Stimulated activated CD4-positive, alpha-beta T cell treated with anti-CD3 and anti-CD28 coated beads, Interleukin-12 subunit alpha, Interleukin-12 subunit beta, amount 100 ng/mL, for 24 hours (primary cell): ENCODE results near the gene NOTUM.

Source experiments
- DNase-seq, 2 experiments: peaks; one replicate each; pipeline ENCODE4 v3.0.0-alpha.2; 2020; ENCODE audit warnings: low read depth in 2 of 2

The NOTUM gene

DNA sequence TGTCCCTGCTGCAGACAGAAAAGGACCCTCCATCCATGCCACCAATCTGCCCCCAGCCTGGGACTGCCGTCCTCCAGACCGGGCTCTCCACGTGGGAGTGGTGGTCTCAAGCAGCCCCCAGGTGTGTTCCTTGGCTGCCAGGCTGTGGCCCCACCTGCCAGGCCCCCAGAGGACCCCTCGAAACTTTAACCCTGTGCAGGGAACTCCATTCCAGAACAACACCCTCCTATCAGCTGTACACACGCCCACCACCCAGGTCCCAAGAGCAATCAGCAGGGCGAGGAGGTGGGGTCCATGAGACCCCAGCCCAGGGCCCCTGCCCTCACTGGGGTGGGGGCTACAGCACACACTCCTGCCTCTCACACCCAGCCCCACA is 25.3 kb downstream of the NOTUM start:
- DNase-seq = no peak

DNA sequence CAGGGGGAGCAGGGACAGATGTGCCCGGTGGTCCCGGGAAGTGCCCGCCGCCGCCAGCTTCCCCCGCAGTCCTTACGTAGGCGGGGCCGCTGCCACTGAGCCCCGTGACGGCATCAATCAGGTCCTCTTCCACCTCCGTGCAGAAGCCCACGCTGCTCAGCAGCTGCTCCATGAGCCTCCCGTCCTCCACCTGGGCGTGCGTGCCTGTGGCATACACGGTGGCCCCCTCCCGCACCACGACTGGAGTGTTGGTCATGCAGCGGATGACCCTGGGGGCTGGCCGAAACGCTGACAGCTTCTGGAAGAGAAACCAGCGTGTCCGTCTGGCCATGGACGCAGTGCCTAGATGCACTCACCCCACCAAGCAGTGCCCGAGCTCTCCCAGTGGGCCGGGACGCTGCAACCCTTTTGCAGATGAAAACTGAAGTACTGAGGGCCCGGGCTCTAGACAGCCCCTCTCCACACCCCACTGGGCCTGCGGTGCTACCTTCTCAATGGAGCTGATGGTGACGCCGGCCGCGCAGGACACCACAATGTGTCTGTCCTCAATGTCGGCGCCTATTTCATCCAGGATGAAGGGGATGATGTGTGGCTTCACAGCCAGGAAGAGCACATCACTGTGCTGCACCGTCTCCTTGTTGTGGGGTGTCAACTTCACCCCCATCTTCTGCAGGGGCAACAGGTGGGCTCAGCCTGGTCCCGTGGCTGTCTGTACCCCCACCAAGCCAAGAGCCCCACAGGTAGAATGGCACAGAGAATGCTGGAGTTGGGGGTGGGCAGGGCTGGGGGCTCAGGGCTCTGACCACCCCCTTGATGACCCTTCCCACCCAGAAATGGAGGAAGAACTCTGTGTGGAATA is 25.9 kb downstream of the NOTUM start:
- no peak for DNase-seq

DNA sequence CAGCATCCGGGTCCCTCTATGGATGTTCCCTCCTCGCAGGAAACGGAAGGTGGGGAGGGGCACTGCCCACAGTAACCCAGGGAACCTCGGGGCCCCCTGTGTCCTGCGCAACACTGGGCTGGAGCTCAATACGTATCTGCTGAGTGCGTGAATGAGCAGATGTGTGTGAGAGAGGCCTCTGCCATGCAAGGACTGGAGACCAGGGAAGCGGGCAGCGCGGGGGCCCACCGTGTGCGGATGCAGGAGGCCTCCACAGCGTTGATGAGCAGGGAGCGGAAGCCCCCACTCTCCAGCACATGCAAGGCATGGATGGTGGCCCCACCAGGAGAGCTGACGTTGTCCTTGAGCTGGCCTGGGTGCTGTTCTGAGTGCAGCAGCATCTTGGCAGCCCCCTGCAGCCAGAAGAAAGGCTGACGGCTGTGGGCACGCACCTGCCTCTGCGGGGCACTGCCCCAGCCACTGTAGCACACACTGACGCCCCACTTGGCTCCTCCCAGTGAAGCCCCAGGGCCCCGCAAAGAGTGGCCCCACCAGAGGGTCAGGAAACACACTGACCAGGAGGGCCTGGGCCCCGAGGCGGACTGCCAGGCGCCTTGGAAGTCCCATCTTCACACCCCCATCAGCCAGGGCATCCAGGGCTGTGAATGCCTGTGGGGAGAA is 26.8 kb downstream of the NOTUM start:
- no peak for DNase-seq

DNA sequence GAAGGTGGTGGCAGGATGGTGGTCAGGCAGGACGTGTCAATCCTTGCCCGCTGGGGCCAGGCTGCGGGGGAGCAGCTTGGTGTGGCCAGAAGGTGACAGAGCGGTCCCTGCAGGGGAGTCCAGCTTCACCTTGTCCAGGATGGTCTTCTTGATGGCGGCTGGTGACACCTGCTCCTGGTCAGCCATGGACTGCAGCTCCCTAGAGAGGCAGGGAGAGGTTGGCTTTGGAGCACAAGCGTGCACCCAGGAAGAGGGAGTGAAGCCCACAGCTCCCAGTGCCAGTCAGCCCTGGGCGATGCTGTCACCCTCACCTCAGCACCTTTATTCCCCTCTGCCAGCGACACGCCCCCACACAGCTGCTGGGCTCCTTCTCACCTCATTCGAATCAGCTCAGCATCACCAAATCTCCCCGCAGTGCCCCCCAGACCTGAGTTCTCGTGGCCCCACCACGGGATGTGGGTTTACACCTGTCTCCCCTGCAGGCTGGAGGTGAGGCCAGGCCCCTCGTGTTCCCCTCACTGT is 27.7 kb downstream of the NOTUM start:
- no peak for DNase-seq

- no peak for DNase-seq
Measured at GRCh38 chr17:81932333-81932983, 28.5 kb downstream of the NOTUM start.

DNA sequence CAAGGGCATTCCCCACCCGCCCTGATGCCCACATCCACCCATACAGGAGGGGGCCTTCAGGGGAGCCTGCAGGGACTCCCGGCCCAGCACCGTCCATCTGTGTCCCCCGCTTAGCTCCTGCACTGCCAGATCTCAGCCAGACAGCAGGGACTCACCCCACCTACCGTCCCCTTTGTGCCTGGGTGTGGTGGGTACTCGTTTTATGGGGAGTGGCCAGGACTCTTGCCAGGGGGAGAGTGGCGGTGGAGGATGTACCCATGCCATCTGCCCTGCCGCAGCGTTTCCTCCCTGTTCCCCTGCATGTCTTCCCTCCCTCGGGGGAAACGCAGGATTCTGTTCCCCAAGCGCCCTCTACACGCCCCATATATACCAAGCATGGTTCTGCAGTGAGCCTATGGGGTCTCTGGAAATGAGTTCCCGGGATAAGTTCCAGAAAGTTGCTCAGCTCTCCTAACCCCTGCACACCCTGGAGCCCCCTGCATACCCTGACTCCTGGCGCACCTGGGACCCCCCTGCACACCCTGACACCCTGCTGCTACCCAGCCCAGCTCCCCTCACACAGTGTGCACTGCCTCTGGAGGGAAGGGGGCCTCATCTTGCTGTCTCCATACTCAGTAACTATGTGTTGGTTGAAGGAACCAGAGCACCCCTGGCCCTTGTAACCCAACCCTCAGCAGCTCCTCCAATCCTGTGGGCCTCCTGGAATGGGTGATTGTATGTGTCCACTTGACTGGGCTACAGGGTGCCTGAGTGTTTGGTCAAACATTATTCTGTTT is 29.2 kb downstream of the NOTUM start:
- no peak for DNase-seq

GRCh38 chr17:81931189-81931556 is 29.8 kb downstream of the NOTUM start:
- no peak for DNase-seq

DNA sequence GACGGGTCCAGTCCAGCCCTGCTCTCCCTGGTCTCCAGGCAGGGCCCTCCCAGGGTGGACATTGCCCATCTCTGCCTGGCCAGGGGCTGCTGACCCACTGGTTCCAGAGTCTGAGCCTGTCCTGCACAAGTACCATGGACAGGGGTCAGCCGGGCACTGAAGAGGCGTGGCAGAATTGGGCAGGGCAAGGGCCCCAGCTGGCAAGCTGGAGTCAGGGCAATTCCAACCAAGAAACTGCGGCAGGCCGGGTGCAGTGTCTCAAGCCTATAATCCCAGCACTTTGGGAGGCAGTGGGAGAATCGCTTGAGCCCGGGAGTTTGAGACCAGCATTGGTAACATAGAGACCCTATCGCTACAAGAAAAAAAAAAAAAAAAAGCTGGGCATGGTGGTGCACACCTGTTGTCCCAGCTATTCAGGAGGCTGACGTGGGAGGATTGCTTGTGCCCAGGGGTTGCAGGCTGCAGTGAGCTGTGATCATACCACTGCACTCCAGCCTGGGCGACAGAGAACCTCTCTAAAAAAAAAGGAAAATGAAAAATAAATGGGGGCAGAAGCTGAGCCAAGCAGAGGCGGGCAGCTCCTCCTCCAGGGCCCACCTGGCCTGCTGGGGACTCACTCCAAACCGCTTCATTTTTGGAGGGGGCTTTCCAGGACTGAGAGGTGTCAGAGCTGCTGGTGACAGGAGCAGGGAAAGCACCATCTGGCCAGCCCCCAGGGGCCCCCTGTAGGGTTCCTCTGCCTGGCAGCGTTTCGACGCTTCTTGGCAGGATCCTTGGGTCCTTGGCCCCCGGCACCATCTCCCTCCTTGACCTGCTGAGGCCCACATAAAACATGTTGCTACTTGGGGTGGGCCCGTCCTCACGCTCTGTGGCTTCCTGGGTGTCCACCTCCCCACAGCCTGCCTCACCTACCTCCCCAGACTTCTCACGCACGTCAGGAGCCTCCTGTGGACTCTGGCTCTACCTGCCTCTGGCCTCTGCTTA is 30.6 kb downstream of the NOTUM start:
- DNase-seq = no peak

- DNase-seq = no peak
Measured at GRCh38 chr17:81929253-81930141, 31.5 kb downstream of the NOTUM start.

DNA sequence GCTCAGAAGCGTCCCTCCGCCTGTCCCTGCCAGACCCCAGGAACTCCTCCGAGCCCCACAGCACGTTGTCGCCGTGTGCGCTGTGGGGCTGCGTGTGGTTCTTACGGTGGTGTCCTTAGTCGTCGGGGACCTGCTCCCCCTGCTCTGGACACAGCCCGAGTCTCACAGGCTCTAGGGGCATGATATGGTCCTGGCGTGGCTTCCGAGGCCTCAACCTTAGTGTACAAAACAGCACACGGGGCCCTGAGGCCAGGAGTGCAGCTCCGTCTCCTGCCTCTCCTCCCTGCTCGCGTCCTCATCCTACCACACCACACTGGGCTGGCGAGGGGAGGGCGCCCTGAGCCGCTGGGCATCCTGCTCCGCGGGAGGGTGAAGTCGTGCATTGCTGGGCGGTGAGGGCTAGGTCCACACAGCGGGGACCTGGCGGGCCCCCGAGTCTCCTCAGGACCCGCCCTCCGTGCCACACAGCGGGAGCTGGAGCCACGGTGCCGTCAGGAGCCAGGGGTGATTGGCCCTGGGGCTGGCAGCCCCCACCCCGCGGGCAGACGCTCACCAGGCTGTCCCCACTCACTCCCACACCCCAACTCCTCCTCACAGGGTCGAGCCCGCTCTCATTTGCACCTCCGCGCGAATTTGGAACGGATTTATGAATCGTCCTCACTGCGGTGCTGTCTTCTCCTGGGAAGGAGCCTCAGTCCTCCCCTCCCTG is 32.3 kb downstream of the NOTUM start:
- DNase-seq = no peak

DNA sequence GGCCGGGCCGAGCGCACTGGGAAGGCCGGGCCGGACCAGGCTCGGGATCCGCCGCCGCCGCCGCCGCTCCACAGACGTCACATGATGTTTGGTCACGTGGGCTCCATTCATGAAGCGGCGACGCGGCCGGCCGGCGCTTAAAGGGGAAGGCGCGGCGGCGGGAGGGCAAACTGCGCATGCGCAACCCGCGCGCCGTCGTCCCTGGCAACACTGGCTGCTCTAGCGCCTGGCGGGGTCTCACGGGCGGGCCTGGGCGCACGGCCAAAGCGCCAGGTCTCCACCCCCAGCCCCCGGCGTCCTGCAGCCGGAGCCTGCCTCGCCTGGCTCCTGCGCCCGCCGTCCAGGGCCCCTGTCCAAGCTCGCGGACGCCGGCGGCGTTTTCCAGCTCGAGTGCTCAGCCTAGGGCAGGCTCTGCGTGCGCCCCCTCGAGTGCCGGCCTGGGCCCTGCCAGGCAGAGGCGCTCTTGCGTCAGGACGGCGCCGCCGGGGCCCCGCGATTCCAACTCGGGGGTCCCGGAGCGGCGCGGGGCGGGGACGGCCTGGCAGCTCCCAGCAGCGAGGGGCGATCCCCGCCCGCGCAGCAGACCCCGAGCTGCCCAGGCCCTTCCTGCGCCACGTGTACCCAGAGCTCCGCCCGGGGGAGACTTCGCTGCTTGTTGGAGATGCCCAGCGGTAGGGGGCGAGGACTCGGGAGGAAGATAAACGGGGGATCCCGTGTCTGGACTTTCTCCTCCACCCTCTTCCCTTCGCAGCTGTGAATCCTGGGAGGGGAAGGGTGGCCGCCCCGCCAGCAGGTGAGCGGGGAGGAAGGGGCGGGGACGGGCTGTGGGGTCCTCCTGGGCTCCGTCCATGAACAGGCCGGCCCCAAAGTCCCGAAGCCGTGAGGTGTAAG is 33.1 kb downstream of the NOTUM start, which contains the start of gene MAFG:
Gene MAFG, minus strand, starts transcription at position 83 of the 891 bp plus-strand sequence. CDS start 4,550 bp downstream, outside the sequence.
- DNase-seq = peak; percentile 79 to 81

- no peak for DNase-seq
Measured at GRCh38 chr17:81927152-81927652, 33.8 kb downstream of the NOTUM start.

DNA sequence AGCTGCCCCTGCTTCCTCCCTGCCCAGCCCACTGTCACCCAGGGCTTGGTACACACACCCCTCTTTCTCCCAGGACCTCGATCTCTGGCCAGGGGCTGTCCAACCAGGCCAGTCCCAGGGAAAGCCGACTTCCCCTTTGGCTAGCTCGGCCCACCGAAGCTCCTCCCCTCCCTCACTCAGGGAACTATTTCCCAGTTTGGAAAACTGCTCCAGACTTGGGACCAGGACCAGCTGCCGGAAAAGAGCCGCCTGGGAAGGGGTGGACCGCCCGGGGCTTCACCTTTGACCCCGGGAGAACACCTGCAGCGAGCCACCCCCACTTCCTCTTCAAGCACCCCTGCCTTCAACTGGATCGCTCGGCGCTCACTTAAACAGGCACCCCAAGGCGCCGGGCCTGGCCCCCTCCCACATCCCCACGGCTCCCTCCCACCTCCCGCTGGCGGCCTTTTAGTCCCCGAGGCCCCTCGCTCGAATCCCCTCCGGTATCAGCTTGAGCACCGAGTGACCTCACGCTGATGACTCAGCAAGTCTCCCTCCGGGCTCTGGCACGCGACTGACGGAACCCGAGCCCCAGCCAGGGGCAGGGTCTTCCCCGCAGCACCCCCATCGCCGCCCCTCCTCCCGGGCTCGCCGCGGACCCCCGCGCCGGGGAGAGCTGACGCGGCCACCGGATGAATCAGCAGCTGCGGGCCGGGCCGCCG is 34.4 kb downstream of the NOTUM start:
- DNase-seq = peak; percentile 43 to 54

DNA sequence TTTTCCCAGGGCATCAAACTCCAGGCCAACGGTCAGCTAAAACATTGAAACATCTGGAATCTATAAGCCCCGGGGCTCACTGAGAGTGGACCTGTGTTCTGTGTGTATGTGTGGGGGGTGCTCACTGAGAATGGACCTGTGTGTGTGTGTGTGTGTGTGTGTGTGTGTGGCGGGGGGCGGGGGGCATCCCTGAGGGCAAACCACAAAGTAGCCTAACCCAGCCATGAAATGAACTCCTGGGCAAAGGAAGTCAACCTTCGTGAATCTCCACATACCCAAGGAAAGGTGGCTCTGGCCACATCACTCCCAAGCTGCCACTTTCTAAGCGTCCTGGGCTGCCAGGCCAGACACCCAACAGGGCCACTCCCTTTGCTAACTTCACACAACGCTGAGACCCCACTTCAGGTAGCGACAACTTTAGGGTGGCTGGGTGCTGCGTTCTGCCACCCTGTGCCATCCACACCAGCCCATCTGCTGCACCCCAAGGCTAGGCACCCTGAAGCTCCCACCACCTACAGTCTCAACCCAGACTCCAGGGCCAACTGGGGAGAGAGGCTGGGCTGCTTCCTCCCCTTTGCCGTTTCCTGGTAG is 35.0 kb downstream of the NOTUM start:
- DNase-seq = no peak

GRCh38 chr17:81924557-81925532 is 36.1 kb downstream of the NOTUM start:
- DNase-seq = no peak
